Measurements from ENCODE around the gene CEL. TPM values are rescaled to one million over a fixed set of nuclear protein-coding genes. Genes with fewer than 3 reads are reported as not detected.

Gene CEL
- total and polyA plus RNA-seq, 2 donors (not counting 3 experiments of a cell fraction or from before 2014, with no cell fraction given) = 0.92 to 1.1 TPM

DNA sequence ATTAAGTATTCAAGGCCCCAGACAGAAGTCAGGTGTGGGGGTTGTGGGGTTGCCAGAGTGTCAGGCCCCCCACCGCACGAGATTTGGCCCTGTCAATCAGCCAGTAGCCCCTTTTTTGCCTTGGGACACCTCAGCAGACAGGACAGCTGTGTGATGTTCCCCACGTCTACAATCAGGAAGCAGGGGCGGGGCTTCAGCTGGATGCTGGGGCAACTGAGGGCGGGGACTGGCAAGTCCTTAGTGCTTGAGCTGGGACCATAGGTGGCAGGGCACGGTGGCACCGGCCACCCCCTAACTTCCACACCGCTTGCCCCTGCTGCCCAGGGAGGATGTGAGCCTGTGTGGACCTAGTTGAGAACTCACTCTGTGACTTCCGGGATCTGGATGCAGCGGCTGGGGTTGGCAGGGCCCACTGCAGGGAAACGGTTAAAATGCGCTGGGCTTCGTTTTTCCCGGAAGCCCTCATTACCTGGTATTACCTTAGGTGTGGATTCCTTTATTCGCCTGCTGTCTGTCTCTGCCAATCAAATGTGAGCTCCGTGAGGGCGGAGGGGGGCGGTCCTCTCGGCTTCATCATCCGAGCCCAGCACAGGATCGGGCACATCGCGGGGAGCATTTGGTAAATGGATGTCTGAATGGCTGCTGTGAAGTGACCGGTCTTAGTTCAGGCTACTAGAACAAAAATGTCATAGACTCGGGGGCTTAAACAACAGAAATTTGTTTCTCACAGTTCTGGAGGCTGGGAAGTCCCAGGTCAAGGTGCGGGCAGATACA lies 38.5 kb upstream of the CEL start:
- Histone ChIP-seq H3K9me1 (replicated peaks; ENCODE audit: control insufficient read depth, extremely low read depth, insufficient read depth, low read length) (no peaks in the 10 kb centered on the region), H3K27me3 (ENCODE audit: control insufficient read depth in 2 of 2, insufficient read depth in 2 of 2, low read length in 2 of 2) (no peaks in the 10 kb centered on the region), H3K9ac (replicated peaks; ENCODE audit: extremely low read depth, insufficient read depth, low read length) (no peak overlapping the region), H4K20me1 (replicated peaks; ENCODE audit: control insufficient read depth, extremely low read depth, insufficient read depth, low read length) (no peaks in the 10 kb centered on the region), H3K79me2 (ENCODE audit: control insufficient read depth, insufficient read depth, low read length) (no peaks in the 10 kb centered on the region), H3K4me2 (ENCODE audit: insufficient read depth, low read length) (no peak overlapping the region), H3K36me3 (ENCODE audit: control insufficient read depth in 2 of 2, extremely low read depth in 1 of 2, insufficient read depth in 2 of 2, low read length in 2 of 2) (no peaks in the 10 kb centered on the region), H3K4me3 (replicated peaks in 1 of 3; ENCODE audit: insufficient read depth in 1 of 3, low read depth in 1 of 3, low read length in 3 of 3) (no peak overlapping the region), H3K27ac (ENCODE audit: insufficient read depth, low read depth, low read length) (no peak overlapping the region), H3K4me1 (ENCODE audit: control insufficient read depth, extremely low read depth, insufficient read depth, low read length) (no peaks in the 10 kb centered on the region), H2AFZ (ENCODE audit: low read depth, low read length) (no peak overlapping the region), H3K9me3 (replicated peaks; ENCODE audit: control insufficient read depth, insufficient read depth, low read length) (no peaks in the 10 kb centered on the region)
- intact Hi-C loops (cut with micrococcal nuclease) (no loop called here), dilution Hi-C loops (cut with MboI; ENCODE audit: extremely low pct_ligation_motif_present, low sequenced_read_pairs) (no loop called here)
- POLR2A ChIA-PET = no interaction called here
- TF ChIP-seq, protein P1, sequence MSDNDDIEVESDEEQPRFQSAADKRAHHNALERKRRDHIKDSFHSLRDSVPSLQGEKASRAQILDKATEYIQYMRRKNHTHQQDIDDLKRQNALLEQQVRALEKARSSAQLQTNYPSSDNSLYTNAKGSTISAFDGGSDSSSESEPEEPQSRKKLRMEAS (IDR thresholded peaks at IDR 0.05; ENCODE audit: insufficient read depth, insufficient read length) = no peak
- TF ChIP-seq POLR2A (IDR thresholded peaks at IDR 0.05; ENCODE audit: low read depth, low read length) (no peak), JUN (IDR thresholded peaks at IDR 0.05; ENCODE audit: borderline replicate concordance, insufficient read depth, insufficient read length, low read depth) (no peak), FOS (IDR thresholded peaks at IDR 0.05; ENCODE audit: borderline replicate concordance, insufficient read depth, low read length) (no peak), GATA2 (IDR thresholded peaks at IDR 0.05; ENCODE audit: insufficient read depth, insufficient read length, low read depth, low read length) (no peak), POLR2AphosphoS5 (IDR thresholded peaks at IDR 0.05; ENCODE audit: insufficient read depth, low read depth, low read length) (no peak), MYC (IDR thresholded peaks at IDR 0.05; ENCODE audit: low read depth, low read length) (no peak), EZH2 (IDR thresholded peaks at IDR 0.05; ENCODE audit: borderline replicate concordance, low read depth, low read length, severe bottlenecking) (no peak)
- TF ChIP-seq, protein P2, sequence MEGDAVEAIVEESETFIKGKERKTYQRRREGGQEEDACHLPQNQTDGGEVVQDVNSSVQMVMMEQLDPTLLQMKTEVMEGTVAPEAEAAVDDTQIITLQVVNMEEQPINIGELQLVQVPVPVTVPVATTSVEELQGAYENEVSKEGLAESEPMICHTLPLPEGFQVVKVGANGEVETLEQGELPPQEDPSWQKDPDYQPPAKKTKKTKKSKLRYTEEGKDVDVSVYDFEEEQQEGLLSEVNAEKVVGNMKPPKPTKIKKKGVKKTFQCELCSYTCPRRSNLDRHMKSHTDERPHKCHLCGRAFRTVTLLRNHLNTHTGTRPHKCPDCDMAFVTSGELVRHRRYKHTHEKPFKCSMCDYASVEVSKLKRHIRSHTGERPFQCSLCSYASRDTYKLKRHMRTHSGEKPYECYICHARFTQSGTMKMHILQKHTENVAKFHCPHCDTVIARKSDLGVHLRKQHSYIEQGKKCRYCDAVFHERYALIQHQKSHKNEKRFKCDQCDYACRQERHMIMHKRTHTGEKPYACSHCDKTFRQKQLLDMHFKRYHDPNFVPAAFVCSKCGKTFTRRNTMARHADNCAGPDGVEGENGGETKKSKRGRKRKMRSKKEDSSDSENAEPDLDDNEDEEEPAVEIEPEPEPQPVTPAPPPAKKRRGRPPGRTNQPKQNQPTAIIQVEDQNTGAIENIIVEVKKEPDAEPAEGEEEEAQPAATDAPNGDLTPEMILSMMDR (IDR thresholded peaks at IDR 0.05; ENCODE audit: extremely low read depth in 1 of 2, insufficient read depth in 1 of 2, low read depth in 1 of 2, low read length in 2 of 2) = no peak
- no peak for DNase-seq (ENCODE audit: low read depth, low spot score)
- no peak for FAIRE-seq
- BruUV-seq (replicated peaks) = no TSS peak
- CTCF ChIA-PET = interaction anchor here (0.7 to 2.6 kb wide), 4 partner anchors 17 to 463 kb away, joined by 3 to 14 read pairs (median 6); partner anchors contain the start of gene GFI1B

All from endothelial cell of umbilical vein (primary cell).